PFSK-1 (cell line): ENCODE measurements around the gene MRPL20.

Experiments used
- FOXP2 ChIP-seq: optimal IDR thresholded peaks from 2 replicates; pipeline ENCODE3; 2011; ENCODE audit warnings: borderline replicate concordance, control low read depth, inconsistent platforms; ENCODE audit not compliant: insufficient read depth; ENCODE audit errors: extremely low read length, extremely low read depth
- POLR2AphosphoS5 ChIP-seq: IDR thresholded peaks from 2 replicates; pipeline ENCODE4 v1.6.1; 2012; ENCODE audit warnings: low read depth, mild to moderate bottlenecking, control low read depth, low read length, moderate library complexity
- SIN3A ChIP-seq: IDR thresholded peaks from 2 replicates; pipeline ENCODE4 v1.6.1; 2012; ENCODE audit warnings: mild to moderate bottlenecking, low read length, moderate library complexity, borderline replicate concordance; ENCODE audit not compliant: insufficient read depth
- TAF1 ChIP-seq: IDR thresholded peaks from 2 replicates; pipeline ENCODE4 v1.6.1; 2012; ENCODE audit warnings: low read length, control low read depth, borderline replicate concordance; ENCODE audit not compliant: insufficient read depth
- TF ChIP-seq, protein P1 (sequence below), 2 experiments: IDR thresholded peaks; 2 replicates each; pipeline versions ENCODE4 v1.6.1 to v1.8.0; 2011 to 2012; ENCODE audit warnings: low read depth in 2 of 2, low read length in 2 of 2, control low read depth in 1 of 2, inconsistent platforms in 1 of 2, mild to moderate bottlenecking in 1 of 2, moderate library complexity in 1 of 2; ENCODE audit not compliant: insufficient read depth in 1 of 2

Gene MRPL20

DNA sequence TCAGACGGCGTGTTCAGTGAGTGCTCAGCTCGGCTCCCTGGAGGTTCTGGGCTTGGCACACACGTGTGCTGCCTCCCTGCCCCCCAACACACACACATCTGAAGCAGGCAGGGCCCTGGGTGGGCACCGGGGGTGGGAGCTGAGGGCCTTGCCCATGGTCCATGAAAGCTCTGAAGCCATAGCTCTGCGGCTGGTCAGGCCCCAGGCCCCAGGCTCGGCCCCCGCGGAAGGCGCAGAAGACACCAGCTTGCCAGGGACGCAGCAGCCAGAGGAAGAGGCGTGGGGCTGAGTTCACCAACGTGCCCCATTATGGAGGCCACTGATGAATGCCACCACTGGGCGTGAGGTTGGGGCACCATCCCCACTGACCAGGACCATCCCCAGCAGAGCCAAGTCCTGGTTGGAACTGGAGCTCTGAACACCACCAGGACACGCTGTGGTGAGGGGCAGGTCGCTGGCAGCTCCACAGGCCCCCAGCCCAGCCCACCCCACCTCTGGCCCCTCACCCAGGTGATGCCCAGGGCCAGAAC lies 36.3 kb downstream of the MRPL20 start:
- TF ChIP-seq TAF1 (no peak), POLR2AphosphoS5 (no peak), SIN3A (no peak), FOXP2 (no peak)
- TF ChIP-seq, protein P1, sequence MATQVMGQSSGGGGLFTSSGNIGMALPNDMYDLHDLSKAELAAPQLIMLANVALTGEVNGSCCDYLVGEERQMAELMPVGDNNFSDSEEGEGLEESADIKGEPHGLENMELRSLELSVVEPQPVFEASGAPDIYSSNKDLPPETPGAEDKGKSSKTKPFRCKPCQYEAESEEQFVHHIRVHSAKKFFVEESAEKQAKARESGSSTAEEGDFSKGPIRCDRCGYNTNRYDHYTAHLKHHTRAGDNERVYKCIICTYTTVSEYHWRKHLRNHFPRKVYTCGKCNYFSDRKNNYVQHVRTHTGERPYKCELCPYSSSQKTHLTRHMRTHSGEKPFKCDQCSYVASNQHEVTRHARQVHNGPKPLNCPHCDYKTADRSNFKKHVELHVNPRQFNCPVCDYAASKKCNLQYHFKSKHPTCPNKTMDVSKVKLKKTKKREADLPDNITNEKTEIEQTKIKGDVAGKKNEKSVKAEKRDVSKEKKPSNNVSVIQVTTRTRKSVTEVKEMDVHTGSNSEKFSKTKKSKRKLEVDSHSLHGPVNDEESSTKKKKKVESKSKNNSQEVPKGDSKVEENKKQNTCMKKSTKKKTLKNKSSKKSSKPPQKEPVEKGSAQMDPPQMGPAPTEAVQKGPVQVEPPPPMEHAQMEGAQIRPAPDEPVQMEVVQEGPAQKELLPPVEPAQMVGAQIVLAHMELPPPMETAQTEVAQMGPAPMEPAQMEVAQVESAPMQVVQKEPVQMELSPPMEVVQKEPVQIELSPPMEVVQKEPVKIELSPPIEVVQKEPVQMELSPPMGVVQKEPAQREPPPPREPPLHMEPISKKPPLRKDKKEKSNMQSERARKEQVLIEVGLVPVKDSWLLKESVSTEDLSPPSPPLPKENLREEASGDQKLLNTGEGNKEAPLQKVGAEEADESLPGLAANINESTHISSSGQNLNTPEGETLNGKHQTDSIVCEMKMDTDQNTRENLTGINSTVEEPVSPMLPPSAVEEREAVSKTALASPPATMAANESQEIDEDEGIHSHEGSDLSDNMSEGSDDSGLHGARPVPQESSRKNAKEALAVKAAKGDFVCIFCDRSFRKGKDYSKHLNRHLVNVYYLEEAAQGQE (IDR thresholded peaks at IDR 0.05; ENCODE audit: insufficient read depth in 1 of 2, low read depth in 2 of 2, low read length in 2 of 2), result no peak

DNA sequence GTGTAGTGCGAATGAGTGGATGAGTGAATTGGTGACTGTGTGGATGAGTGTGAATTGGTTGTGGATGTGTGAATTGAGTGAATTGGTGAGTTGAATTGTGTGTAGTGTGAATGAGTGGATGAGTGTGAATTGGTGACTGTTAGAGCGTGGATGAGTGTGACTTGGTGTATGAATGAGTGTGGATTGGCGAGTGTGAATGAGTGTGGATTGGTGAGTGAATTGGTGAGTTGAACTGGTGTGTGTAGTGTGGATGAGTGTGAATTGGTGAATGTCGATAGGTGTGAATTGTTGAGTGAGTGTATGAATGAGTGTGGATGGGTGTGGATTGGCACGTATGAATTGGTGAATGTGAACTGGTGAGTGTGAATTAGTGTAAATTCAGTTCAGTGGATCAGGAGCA lies 39.8 kb downstream of the MRPL20 start:
- TF ChIP-seq POLR2AphosphoS5, result no peak
- TF ChIP-seq, protein P1 (IDR thresholded peaks at IDR 0.05; ENCODE audit: insufficient read depth in 1 of 2, low read depth in 2 of 2, low read length in 2 of 2), result no peak
- no peak for TF ChIP-seq FOXP2

DNA sequence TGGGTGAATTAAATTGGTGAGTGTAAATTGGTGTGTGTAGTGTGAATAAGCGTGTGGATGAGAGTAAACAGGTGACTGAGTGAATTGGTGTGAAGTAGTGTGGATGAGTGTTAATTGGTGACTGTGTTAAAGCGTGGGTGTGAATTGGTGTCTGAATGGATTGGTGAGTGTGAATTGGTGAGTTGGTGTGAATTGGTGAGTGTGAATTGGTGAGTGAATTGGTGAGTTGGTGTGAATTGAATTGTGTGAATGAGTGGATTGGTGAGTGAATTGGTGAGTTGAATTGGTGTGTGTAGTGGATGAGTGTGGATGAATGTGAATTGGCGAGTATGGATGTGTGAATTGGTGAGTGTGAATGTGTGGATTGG lies 40.4 kb downstream of the MRPL20 start:
- no peak for TF ChIP-seq FOXP2
- no peak for TF ChIP-seq POLR2AphosphoS5
- TF ChIP-seq, protein P1 (IDR thresholded peaks at IDR 0.05; ENCODE audit: insufficient read depth in 1 of 2, low read depth in 2 of 2, low read length in 2 of 2), result no peak
- TF ChIP-seq TAF1, result no peak
- no peak for TF ChIP-seq SIN3A

DNA sequence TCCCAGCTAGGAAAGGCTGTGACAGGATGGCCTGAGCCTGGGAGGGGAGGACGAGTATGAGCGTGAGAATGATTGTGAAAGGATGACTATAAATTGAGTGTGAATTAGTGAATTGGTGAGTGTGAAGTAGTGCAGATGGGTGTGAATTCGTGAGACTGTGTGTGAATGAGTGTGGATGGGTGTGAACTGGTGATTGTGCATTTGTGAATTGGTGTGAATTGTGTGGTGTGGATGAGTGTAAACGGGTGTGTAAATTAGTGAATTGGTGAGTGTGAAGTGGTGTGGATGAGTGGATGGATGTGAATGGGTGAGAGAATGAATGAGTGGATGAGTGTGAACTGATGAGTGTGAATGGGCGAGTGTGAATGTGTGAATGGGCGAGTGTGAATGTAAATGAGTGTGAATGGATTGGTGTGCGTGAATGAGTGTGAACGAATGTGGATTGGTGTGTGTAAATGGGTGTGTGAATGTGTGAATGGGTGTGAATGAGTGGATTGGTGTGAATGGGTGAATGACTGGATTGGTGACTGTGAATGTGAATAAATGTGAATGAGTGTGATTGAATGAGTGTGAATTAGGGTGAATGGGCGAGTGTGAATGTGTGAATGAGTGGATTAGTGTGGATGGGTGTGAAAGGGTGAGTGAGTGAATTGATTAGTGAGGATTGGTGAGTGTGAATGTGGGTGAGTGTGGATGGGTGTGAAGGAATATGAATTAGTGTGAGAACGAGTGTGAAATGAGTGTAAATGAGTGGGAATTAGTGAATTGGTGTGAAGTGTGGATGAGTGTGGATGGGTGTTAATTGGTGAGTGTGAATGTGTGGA lies 41.0 kb downstream of the MRPL20 start:
- no peak for TF ChIP-seq TAF1
- no peak for TF ChIP-seq SIN3A
- TF ChIP-seq POLR2AphosphoS5, result no peak
- TF ChIP-seq FOXP2, result no peak
- TF ChIP-seq, protein P1 (IDR thresholded peaks at IDR 0.05; ENCODE audit: insufficient read depth in 1 of 2, low read depth in 2 of 2, low read length in 2 of 2), result no peak

DNA sequence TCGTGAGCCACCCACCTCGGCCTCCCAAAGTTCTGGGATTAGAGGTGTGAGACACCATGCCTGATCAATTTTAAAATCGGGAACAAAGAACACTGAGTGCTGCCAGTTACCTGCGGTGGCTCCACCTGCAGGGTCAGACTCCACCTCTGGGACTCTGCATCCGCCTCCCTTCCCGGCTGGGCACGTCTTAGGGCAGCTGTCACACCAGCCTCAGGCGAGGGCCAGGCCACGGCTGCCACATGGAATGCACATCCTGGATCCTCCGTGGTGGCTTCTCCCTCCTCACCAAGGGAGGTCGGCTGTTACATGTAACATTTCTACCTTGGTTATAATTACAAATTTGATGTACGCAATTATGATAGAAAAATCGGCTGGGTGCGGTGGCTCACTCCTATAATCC lies 42.8 kb downstream of the MRPL20 start:
- TF ChIP-seq, protein P1 (IDR thresholded peaks at IDR 0.05; ENCODE audit: insufficient read depth in 1 of 2, low read depth in 2 of 2, low read length in 2 of 2), result no peak
- TF ChIP-seq TAF1 (no peak), SIN3A (no peak), FOXP2 (no peak), POLR2AphosphoS5 (no peak)
